Neural progenitor cell (in vitro differentiated cells): ENCODE results near the gene AGA.

Source experiments
- CTCF ChIP-seq: fragments of 200-600 bp; sonication (generic); IDR thresholded peaks from 2 replicates; pipeline ENCODE4 v1.5.1; 2017; ENCODE audit warnings: antibody characterized with exemption, mild to moderate bottlenecking
- EZH2 ChIP-seq: fragments of 200-600 bp; sonication (generic); IDR thresholded peaks from 2 replicates; pipeline ENCODE4 v1.6.1; 2017; ENCODE audit warnings: antibody characterized with exemption, mild to moderate bottlenecking, moderate library complexity
- EZH2phosphoT487 ChIP-seq: fragments of 200-600 bp; sonication (generic); IDR thresholded peaks from 2 replicates; pipeline ENCODE4 v1.6.1; 2017; ENCODE audit warnings: antibody characterized with exemption

GRCh38 chr4:177411996-177412395, 30.2 kb downstream of the AGA start:
- TF ChIP-seq CTCF (no peak), EZH2 (no peak), EZH2phosphoT487 (no peak)
